NCI-H524 treated with DMSO at 0.1 percent for 48 hours (cell line): ENCODE results near the gene NEMP1.
"Not testable (repeated sequence)": the region's sequence is repeated elsewhere in the genome, so short reads cannot be mapped to it uniquely, and the experiment has no call there.

ENCODE experiments used
- DNase-seq: peaks from one replicate; lab custom pipeline; 2025; lab: John Stamatoyannopoulos, UW

The NEMP1 gene

GRCh38 chr12:57053901-57054300 is 24.7 kb downstream of the NEMP1 start:
- DNase-seq: not testable (repeated sequence)

- DNase-seq: not testable (repeated sequence)
These were observed 25.4 kb downstream of the NEMP1 start for GRCh38 chr12:57053146-57053545.

DNA sequence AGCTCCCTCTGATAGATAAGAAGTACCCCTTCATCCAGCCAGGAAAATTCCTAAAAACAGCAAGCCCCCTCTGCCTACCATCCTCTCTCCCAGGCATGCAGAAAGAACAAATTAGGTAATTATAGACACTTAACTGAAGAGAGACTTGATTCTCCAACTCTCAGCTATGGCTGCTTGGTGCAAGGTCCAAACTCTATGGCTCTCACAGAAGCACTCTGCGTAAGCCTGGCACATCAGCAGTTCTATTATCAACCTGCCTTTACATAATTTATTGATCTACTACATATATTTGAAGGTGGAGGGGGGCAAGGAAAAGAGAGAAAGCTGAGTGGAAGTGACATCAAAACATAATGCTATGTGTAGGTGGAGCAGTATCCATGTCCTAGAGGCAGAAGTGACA is 27.6 kb downstream of the NEMP1 start:
- DNase-seq: no peak

DNA sequence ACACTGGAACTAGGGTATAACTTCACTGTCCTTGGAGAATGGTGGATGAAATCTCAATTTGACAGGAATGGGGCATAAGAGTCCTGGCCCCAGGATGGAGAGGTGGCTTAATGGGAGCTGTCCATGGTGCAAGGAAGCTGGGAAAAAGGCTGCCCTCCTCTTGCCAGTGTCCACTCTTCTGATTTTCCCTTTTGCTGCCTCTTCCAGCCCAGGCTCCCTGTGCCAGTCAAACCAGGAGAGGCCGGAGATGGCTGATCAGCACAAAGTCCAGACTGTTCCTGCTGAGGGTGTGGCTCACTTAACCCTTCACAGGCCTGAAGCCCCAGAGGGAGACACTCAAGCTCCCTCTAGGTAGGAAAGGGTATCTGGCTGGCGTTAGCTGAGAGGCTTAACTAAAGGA is 28.7 kb downstream of the NEMP1 start, which contains the start of gene MYO1A:
Gene MYO1A, minus strand, starts transcription at position 240 of the 400 bp plus-strand sequence. CDS start 1,806 bp downstream, outside the sequence.
- DNase-seq: no peak

DNA sequence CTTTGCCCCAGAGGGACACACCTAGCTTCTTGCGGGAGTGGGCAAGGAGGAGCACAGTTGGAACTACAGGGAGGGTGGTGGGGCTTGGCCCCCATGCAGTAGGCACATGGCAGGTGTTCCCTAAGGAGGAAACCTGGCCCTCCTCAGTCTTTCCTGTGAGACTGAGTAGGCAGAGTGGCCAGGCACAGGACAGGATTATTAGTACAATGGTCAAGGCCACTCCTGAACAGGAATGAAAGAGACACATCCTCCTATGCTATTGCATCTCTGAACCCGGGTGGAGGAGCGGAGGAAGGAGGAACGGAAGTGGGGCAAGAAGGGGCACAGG is 29.5 kb downstream of the NEMP1 start:
- DNase-seq: no peak

- DNase-seq: no peak
These were observed 30.0 kb downstream of the NEMP1 start for GRCh38 chr12:57048423-57049118.

- DNase-seq: no peak
These were observed 30.6 kb downstream of the NEMP1 start for GRCh38 chr12:57047981-57048380.

GRCh38 chr12:57046947-57047890 is 31.4 kb downstream of the NEMP1 start:
- DNase-seq: no peak

GRCh38 chr12:57046086-57046791 is 32.4 kb downstream of the NEMP1 start:
- DNase-seq: no peak

DNA sequence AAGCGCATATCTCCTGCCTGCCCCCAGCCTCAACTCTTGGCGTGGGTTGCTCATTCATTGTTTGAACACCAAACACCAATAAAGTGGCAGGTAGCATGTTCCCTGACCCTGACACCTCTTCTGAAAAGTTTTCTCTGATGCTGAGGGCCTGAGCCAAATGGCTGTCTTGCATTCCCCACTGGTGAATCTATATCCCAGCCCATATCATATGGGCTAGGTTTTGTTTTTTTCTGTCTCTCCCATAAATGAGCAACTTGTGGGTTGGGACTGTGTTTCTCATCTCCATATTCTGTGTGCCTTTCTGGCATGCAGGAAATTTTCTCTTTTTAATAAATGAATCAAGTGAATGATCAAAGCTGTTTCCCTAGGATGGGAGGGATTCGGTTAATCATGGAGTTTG is 33.7 kb downstream of the NEMP1 start:
- DNase-seq: no peak

GRCh38 chr12:57044468-57044867 is 34.1 kb downstream of the NEMP1 start:
- DNase-seq: no peak

- DNase-seq: no peak
These were observed 35.9 kb downstream of the NEMP1 start for GRCh38 chr12:57042695-57043094.

DNA sequence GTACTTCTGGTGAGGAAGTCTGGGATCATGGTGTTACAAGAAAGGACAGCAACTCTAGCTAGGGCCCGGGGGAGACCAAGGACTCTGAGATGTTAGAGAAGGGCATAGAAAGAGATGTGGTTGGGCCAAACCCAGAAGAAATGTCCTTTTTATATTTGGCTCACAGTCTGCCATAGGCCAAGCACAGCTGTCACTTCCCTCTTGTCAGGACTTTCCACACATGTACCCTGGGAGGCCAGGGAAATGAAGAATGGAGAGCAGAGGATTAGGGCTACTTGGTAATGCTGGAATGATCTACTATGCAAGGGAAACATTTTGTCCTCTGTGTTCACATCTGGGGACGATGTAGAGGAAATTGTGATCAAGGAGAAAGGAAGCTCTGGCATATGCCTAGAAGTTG is 37.8 kb downstream of the NEMP1 start:
- DNase-seq: no peak

DNA sequence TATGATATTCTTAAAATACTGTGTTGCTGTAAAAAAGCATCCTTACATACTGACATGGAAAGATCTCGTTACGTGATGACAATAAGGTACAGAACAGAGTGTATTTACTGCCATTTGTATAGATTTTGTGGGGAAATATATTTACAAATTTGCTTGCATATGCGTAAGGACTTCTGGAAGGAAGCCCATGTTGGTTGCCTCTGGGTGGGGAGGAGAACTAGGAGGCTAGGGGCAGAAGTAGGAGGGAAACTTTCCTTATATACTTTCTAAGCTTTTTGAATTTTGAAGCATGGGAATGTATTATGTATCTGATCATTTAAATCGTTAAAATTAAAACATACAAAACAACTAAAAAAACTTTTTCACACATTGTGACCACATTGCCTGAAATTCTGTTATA is 38.4 kb downstream of the NEMP1 start:
- no peak for DNase-seq

DNA sequence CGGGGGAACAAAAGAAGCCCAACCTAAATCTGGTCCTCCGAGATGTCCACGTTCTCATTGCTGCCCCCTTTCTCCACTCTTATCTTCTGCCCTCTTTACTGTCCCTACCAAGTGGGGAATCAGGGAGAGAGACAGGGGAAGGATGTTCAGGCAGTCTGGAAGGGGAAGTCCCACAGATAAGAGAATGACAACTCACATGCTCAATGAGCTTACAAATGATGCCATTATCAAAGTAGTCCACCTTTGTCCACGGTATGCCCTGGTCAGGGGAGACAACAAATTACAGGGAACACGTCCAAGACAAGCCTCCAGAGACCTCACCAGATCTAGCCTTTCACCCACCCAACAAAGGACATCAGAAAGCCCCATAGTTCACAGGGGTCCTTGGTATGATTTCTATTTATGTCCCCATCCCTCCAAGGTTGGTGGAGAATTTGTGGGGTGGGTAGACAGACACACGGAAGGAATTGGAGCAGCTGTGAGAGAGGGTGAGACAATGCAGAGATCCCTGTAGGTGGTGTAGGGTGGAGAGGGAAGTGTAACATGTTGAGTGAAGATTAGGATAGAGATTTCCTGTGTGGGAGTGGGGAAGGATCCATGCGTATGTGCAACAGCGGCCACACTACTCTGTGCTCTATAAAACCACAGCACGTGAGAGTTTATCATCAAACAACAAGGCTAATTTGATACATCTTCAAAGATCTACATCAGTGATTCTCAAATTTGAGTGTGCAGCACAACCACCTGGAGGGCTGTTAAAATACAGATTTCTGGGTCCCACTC is 39.4 kb downstream of the NEMP1 start:
- no peak for DNase-seq

DNA sequence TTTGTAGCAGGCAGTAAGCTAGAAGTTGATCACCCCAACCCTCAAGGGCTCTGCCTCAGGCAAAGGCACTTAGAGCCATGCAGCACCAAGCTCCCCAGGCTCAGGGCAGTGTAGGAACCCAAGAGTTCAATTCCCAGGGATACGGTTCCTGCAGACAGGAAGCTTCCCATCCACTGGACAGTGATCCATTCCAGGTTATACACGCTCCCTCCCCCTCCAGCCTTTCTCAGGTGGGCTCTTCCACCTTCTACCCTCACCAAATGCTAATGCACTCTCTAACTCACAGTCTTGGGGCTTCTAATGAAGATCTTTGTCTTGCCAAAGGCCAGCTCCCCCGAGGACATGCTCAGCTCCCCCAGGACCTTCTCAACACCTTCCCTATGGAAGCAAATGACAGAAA is 41.3 kb downstream of the NEMP1 start:
- no peak for DNase-seq

DNA sequence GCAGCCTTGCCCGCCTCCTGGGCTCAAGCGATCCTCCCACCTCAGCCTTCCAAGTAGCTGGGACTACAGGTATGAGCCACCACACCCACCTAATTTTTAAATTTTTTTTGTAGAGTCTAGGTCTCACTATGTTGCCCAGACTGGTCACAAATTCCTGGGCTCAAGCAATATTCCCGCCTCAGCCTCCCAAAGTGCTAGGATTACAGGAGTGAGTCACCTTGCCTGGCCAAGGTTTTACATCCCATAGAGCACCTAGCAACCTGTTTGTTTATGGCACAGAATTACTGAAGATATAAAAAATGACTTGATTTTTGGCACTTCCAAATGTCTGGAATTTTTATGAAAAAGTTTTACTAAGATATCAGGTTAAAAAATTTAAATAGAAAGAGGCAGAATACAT is 45.2 kb downstream of the NEMP1 start:
- DNase-seq: no peak

DNA sequence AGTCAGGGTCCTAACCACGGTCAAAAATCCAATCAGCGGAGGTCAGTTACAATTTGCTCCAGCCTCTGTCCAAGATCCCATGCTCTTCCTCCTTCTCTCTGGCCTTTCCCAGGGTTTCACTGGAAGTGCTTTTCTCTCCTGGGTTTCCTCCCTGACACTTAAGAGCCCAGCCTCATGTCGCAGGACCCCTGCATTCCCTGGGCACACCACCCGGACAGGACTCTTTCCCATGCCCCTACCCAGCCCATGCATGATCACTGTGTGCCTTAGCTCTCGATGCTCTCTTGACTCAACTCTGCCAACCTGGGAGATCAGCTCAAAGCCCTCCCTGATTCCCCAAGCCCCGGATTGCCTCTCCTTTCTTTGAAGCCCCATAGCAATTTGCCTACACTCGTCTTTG is 46.8 kb downstream of the NEMP1 start:
- no peak for DNase-seq

- peak; percentile 8 for DNase-seq
These were observed 47.4 kb downstream of the NEMP1 start for GRCh38 chr12:57031138-57031725.

DNA sequence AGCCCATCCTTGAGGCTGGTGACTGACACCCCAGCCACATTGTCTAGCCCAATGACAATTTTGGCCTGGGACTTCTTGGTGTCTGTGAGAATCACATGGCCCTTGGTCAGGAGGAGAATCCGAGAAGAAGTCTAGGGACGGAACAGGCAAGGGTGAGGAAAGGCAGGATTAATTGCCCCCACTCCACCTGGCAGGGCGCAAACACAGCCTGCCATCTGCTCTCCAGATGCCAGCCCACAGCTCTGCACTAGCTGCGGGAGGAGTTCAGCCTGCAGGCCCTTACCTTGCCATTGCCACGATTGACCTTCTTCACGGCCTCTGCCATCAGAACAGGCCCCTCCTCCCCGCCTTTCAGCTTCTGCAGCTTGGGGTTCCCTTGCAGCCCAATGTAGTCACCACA is 49.1 kb downstream of the NEMP1 start:
- DNase-seq: peak; percentile 53

- peak; percentile 57 for DNase-seq
These were observed 50.8 kb downstream of the NEMP1 start for GRCh38 chr12:57027805-57028153.
